ENCODE results near the gene RIPOR3.
A peak's percentile ranks its signal among the peaks of the same experiment; 100 is the strongest.

Gene RIPOR3

GRCh38 chr20:50538276-50538675 is 153.1 kb downstream of the RIPOR3 start:
- TF ChIP-seq EZH2 (IDR thresholded peaks at IDR 0.05; ENCODE audit: borderline replicate concordance, low read length): no peak
- TF ChIP-seq, protein P1, sequence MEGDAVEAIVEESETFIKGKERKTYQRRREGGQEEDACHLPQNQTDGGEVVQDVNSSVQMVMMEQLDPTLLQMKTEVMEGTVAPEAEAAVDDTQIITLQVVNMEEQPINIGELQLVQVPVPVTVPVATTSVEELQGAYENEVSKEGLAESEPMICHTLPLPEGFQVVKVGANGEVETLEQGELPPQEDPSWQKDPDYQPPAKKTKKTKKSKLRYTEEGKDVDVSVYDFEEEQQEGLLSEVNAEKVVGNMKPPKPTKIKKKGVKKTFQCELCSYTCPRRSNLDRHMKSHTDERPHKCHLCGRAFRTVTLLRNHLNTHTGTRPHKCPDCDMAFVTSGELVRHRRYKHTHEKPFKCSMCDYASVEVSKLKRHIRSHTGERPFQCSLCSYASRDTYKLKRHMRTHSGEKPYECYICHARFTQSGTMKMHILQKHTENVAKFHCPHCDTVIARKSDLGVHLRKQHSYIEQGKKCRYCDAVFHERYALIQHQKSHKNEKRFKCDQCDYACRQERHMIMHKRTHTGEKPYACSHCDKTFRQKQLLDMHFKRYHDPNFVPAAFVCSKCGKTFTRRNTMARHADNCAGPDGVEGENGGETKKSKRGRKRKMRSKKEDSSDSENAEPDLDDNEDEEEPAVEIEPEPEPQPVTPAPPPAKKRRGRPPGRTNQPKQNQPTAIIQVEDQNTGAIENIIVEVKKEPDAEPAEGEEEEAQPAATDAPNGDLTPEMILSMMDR (IDR thresholded peaks at IDR 0.05; ENCODE audit: low read length): no peak
- H3K4me1 ChIP-seq (ENCODE audit: insufficient read depth, low read length, severe bottlenecking): peaks cover 29% of the 10 kb centered on the region
- no peaks in the 10 kb centered on the region for H3K9me3 ChIP-seq (ENCODE audit: low read length)
- peak overlapping the region; percentile 23 for H3K27ac ChIP-seq (ENCODE audit: low read depth, low read length, poor library complexity, severe bottlenecking)
- no peaks in the 10 kb centered on the region for H3K27me3 ChIP-seq (ENCODE audit: insufficient read depth, low read length)
- H3K9ac ChIP-seq (ENCODE audit: low read length): no peak overlapping the region
- H3F3A ChIP-seq (ENCODE audit: insufficient read depth, low read length): no peaks in the 10 kb centered on the region
- H4K20me1 ChIP-seq (ENCODE audit: insufficient read depth, low read length): no peaks in the 10 kb centered on the region
- no peaks in the 10 kb centered on the region for H3K9me2 ChIP-seq (ENCODE audit: low read depth, low read length)
- no peak overlapping the region for H2AFZ ChIP-seq (ENCODE audit: low read length)
- H3K79me2 ChIP-seq (ENCODE audit: insufficient read depth, low read length): peaks cover 9% of the 10 kb centered on the region
- H3K4me3 ChIP-seq (ENCODE audit: low read depth, low read length, poor library complexity, severe bottlenecking): no peak overlapping the region
- peak overlapping the region; percentile 5; the same call in 1 of the 2 replicates for H3K4me2 ChIP-seq (ENCODE audit: low read length)
- H3K36me3 ChIP-seq (ENCODE audit: insufficient read depth, low read length): peaks cover 10% of the 10 kb centered on the region; the same call in 1 of the 2 replicates

DNA sequence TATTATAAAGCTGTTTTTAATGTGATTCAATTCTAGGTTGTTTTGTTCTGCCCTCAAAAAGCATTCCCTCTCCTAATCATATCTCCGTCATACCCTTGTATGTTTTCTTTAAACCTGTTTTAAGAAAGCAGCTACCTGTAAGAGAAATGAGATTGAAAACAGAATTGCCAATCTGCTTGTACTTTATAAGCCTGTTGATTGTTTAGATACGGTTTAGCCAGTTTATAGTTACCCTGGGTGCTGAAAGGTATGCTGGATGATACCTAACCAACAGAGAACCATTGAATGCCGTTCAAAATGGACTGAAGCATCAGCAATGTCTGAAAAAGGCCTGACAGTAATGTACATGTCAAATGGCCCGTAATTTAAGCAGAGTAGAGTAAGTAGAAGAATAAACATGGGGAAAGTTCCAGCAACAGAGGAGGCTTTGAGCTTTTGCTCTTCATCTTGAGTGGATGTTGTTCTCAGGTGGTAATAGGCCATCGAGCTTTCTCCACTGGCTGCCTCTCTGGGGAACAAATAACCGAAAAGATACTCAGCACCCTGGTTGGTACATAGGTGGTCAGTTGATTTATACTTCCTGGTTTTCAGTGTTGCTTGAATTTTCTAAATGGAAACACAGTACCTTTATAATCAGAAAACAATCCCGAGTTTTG is 153.7 kb downstream of the RIPOR3 start:
- Histone ChIP-seq H3K9ac (ENCODE audit: low read length) (no peak overlapping the region), H3K79me2 (ENCODE audit: insufficient read depth, low read length) (peaks cover 6% of the 10 kb centered on the region), H3K27me3 (ENCODE audit: insufficient read depth, low read length) (no peaks in the 10 kb centered on the region), H3K4me2 (ENCODE audit: low read length) (peak overlapping the region; percentile 5; the same call in 1 of the 2 replicates), H2AFZ (ENCODE audit: low read length) (no peak overlapping the region), H3F3A (ENCODE audit: insufficient read depth, low read length) (no peaks in the 10 kb centered on the region), H3K4me3 (ENCODE audit: low read depth, low read length, poor library complexity, severe bottlenecking) (no peak overlapping the region), H3K4me1 (ENCODE audit: insufficient read depth, low read length, severe bottlenecking) (peaks cover 29% of the 10 kb centered on the region), H3K9me3 (ENCODE audit: low read length) (no peaks in the 10 kb centered on the region), H3K27ac (ENCODE audit: low read depth, low read length, poor library complexity, severe bottlenecking) (peak overlapping the region; percentile 23), H4K20me1 (ENCODE audit: insufficient read depth, low read length) (no peaks in the 10 kb centered on the region), H3K9me2 (ENCODE audit: low read depth, low read length) (no peaks in the 10 kb centered on the region), H3K36me3 (ENCODE audit: insufficient read depth, low read length) (peaks cover 10% of the 10 kb centered on the region; the same call in 1 of the 2 replicates)
- TF ChIP-seq, protein P1 (IDR thresholded peaks at IDR 0.05; ENCODE audit: low read length): no peak
- TF ChIP-seq EZH2 (IDR thresholded peaks at IDR 0.05; ENCODE audit: borderline replicate concordance, low read length): no peak

- Histone ChIP-seq H3K4me1 (ENCODE audit: insufficient read depth, low read length, severe bottlenecking) (peaks cover 21% of the 10 kb centered on the region), H3K27ac (ENCODE audit: low read depth, low read length, poor library complexity, severe bottlenecking) (no peak overlapping the region), H3F3A (ENCODE audit: insufficient read depth, low read length) (no peaks in the 10 kb centered on the region), H3K27me3 (ENCODE audit: insufficient read depth, low read length) (no peaks in the 10 kb centered on the region), H4K20me1 (ENCODE audit: insufficient read depth, low read length) (no peaks in the 10 kb centered on the region), H3K36me3 (ENCODE audit: insufficient read depth, low read length) (peaks cover 10% of the 10 kb centered on the region; the same call in 1 of the 2 replicates), H3K4me3 (ENCODE audit: low read depth, low read length, poor library complexity, severe bottlenecking) (no peak overlapping the region), H3K79me2 (ENCODE audit: insufficient read depth, low read length) (peaks cover 6% of the 10 kb centered on the region), H3K9me2 (ENCODE audit: low read depth, low read length) (no peaks in the 10 kb centered on the region), H3K9me3 (ENCODE audit: low read length) (no peaks in the 10 kb centered on the region), H3K9ac (ENCODE audit: low read length) (no peak overlapping the region), H2AFZ (ENCODE audit: low read length) (no peak overlapping the region), H3K4me2 (ENCODE audit: low read length) (no peak overlapping the region)
- no peak for TF ChIP-seq EZH2 (IDR thresholded peaks at IDR 0.05; ENCODE audit: borderline replicate concordance, low read length)
- TF ChIP-seq, protein P1 (IDR thresholded peaks at IDR 0.05; ENCODE audit: low read length): no peak
Measured at GRCh38 chr20:50536333-50536732, 155.0 kb downstream of the RIPOR3 start.
